ENCODE results near the gene RNASE13. TPM values are rescaled to one million over a fixed set of nuclear protein-coding genes. Genes with fewer than 3 reads are reported as not detected.

Gene RNASE13
- total and polyA plus RNA-seq, 2 experiments from 2014 or later: not detected

DNA sequence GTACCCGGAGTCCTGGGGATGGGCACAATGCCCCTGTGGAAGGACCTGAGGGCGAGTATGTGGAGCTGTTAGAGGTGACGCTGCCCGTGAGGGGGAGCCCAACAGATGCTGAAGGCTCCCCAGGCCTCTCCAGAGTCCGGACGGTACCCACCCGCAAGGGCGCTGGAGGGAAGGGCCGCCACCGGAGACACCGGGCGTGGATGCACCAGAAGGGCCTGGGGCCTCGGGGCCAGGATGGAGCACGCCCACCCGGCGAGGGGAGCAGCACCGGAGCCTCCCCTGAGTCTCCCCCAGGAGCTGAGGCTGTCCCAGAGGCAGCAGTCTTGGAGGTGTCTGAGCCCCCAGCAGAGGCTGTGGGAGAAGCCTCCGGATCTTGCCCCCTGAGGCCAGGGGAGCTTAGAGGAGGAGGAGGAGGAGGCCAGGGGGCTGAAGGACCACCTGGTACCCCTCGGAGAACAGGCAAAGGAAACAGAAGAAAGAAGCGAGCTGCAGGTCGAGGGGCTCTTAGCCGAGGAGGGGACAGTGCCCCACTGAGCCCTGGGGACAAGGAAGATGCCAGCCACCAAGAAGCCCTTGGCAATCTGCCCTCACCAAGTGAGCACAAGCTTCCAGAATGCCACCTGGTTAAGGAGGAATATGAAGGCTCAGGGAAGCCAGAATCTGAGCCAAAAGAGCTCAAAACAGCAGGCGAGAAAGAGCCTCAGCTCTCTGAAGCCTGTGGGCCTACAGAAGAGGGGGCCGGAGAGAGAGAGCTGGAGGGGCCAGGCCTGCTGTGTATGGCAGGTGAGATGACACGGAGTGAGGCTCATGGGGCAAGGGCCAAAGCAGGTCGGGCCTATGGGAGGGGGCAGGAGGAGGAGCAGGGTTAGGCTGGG lies 40.0 kb upstream of the RNASE13 start:
- H3K36me3 ChIP-seq (ENCODE audit: low read depth): peaks cover 33% of the 10 kb centered on the region
- peaks cover 16% of the 10 kb centered on the region for H3K4me1 ChIP-seq (ENCODE audit: insufficient read depth)
- no peak overlapping the region for H2AFZ ChIP-seq
- in situ Hi-C loops (cut with MboI): no loop called here
- TF ChIP-seq EZH2 (IDR thresholded peaks at IDR 0.05; ENCODE audit: insufficient read depth, poor library complexity, severe bottlenecking): no peak
- TF ChIP-seq EZH2phosphoT487 (IDR thresholded peaks at IDR 0.05; ENCODE audit: insufficient read depth, low read depth): no peak
- H3K4me2 ChIP-seq (ENCODE audit: unreplicated experiment): no peak overlapping the region
- H3K4me3 ChIP-seq: no peak overlapping the region
- 89 to 90% methylated on average over 26 of the region's 26 CpGs for WGBS, 2 experiments (ENCODE audit: low coverage in 1 of 2, low lambda C conversion rate in 2 of 2, missing lambda C conversion rate in 2 of 2)
- no peaks in the 10 kb centered on the region for H3K9me3 ChIP-seq (ENCODE audit: low read depth)
- H3K9ac ChIP-seq: no peak overlapping the region
- peaks cover 41% of the 10 kb centered on the region for H3K79me2 ChIP-seq (ENCODE audit: insufficient read depth)
- no peaks in the 10 kb centered on the region for H3K27me3 ChIP-seq (replicated peaks; ENCODE audit: insufficient read depth)
- H4K20me1 ChIP-seq (ENCODE audit: insufficient read depth): no peaks in the 10 kb centered on the region
- H3K27ac ChIP-seq: no peak overlapping the region
- H3F3A ChIP-seq (ENCODE audit: insufficient read depth): peaks cover 28% of the 10 kb centered on the region
- DNase-seq: no peak
- H3K9me2 ChIP-seq (ENCODE audit: insufficient read depth): no peaks in the 10 kb centered on the region

- no peak for TF ChIP-seq EZH2phosphoT487 (IDR thresholded peaks at IDR 0.05; ENCODE audit: insufficient read depth, low read depth)
- no peak for TF ChIP-seq EZH2 (IDR thresholded peaks at IDR 0.05; ENCODE audit: insufficient read depth, poor library complexity, severe bottlenecking)
- 92 to 93% methylated on average over 9 of the region's 9 CpGs for WGBS, 2 experiments (ENCODE audit: low coverage in 1 of 2, low lambda C conversion rate in 2 of 2, missing lambda C conversion rate in 2 of 2)
- H3K79me2 ChIP-seq (ENCODE audit: insufficient read depth): peaks cover 41% of the 10 kb centered on the region
- no peak overlapping the region for H3K4me3 ChIP-seq
- H3K36me3 ChIP-seq (ENCODE audit: low read depth): peaks cover 27% of the 10 kb centered on the region
- H4K20me1 ChIP-seq (ENCODE audit: insufficient read depth): no peaks in the 10 kb centered on the region
- in situ Hi-C loops (cut with MboI): no loop called here
- no peaks in the 10 kb centered on the region for H3K9me2 ChIP-seq (ENCODE audit: insufficient read depth)
- no peak overlapping the region for H3K9ac ChIP-seq
- H3K27me3 ChIP-seq (replicated peaks; ENCODE audit: insufficient read depth): no peaks in the 10 kb centered on the region
- H3F3A ChIP-seq (ENCODE audit: insufficient read depth): peaks cover 28% of the 10 kb centered on the region
- no peak overlapping the region for H3K4me2 ChIP-seq (ENCODE audit: unreplicated experiment)
- no peak for DNase-seq
- 0 out of 2 replicates have a peak overlapping the region, but pooled peaks have one; percentile 100 for H3K27ac ChIP-seq
- no peaks in the 10 kb centered on the region for H3K9me3 ChIP-seq (ENCODE audit: low read depth)
- H3K4me1 ChIP-seq (ENCODE audit: insufficient read depth): peaks cover 19% of the 10 kb centered on the region
- no peak overlapping the region for H2AFZ ChIP-seq
Observed at GRCh38 chr14:21073921-21074320, 39.3 kb upstream of the RNASE13 start.

- Histone ChIP-seq H2AFZ (no peak overlapping the region), H3K9ac (peak overlapping the region; percentile 96), H3K4me2 (ENCODE audit: unreplicated experiment) (peak overlapping the region; percentile 99), H3K9me3 (ENCODE audit: low read depth) (no peaks in the 10 kb centered on the region), H3K4me1 (ENCODE audit: insufficient read depth) (peaks cover 26% of the 10 kb centered on the region), H4K20me1 (ENCODE audit: insufficient read depth) (no peaks in the 10 kb centered on the region), H3K4me3 (peak overlapping the region; percentile 87), H3K36me3 (ENCODE audit: low read depth) (peaks cover 20% of the 10 kb centered on the region), H3K9me2 (ENCODE audit: insufficient read depth) (no peaks in the 10 kb centered on the region), H3K27me3 (replicated peaks; ENCODE audit: insufficient read depth) (no peaks in the 10 kb centered on the region), H3F3A (ENCODE audit: insufficient read depth) (peaks cover 28% of the 10 kb centered on the region), H3K27ac (peak overlapping the region; percentile 100), H3K79me2 (ENCODE audit: insufficient read depth) (peaks cover 41% of the 10 kb centered on the region)
- TF ChIP-seq EZH2 (IDR thresholded peaks at IDR 0.05; ENCODE audit: insufficient read depth, poor library complexity, severe bottlenecking) (no peak), EZH2phosphoT487 (IDR thresholded peaks at IDR 0.05; ENCODE audit: insufficient read depth, low read depth) (no peak)
- no peak for DNase-seq
- WGBS, 2 experiments (ENCODE audit: low coverage in 1 of 2, low lambda C conversion rate in 2 of 2, missing lambda C conversion rate in 2 of 2): 91 to 94% methylated on average over 9 of the region's 9 CpGs
- in situ Hi-C loops (cut with MboI): no loop called here
Observed at GRCh38 chr14:21072781-21073339, 38.3 kb upstream of the RNASE13 start.

DNA sequence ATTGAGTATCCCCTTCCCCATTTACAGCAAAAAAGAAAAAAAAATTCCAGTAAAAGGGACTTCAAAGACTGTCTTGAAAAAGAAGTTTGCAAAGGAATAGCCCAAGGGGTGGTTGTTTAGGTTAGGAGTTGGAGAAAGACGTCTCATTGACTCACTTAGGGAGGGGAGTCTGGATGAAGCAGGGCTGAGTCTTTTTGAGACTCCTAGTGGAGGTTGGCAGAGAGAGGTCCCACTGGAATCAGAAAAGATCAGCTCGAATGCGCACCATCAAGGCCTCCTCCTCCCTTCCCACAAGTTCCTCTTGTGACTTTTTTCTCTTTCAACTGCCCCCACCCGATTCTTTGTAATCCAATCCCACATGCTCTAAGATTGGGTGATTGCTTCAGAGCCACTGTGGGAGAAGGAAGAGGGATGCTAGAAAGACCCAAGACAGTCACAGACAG lies 37.4 kb upstream of the RNASE13 start:
- Histone ChIP-seq H3K9me3 (ENCODE audit: low read depth) (no peaks in the 10 kb centered on the region), H4K20me1 (ENCODE audit: insufficient read depth) (no peaks in the 10 kb centered on the region), H3K27ac (peak overlapping the region; percentile 100), H3K4me1 (ENCODE audit: insufficient read depth) (peaks cover 26% of the 10 kb centered on the region), H3K79me2 (ENCODE audit: insufficient read depth) (peaks cover 41% of the 10 kb centered on the region), H3F3A (ENCODE audit: insufficient read depth) (peaks cover 28% of the 10 kb centered on the region), H3K36me3 (ENCODE audit: low read depth) (peaks cover 14% of the 10 kb centered on the region; the same call in 1 of the 2 replicates), H2AFZ (peak overlapping the region; percentile 76), H3K27me3 (replicated peaks; ENCODE audit: insufficient read depth) (no peaks in the 10 kb centered on the region), H3K9me2 (ENCODE audit: insufficient read depth) (no peaks in the 10 kb centered on the region), H3K9ac (peak overlapping the region; percentile 96), H3K4me3 (peak overlapping the region; percentile 87), H3K4me2 (ENCODE audit: unreplicated experiment) (peak overlapping the region; percentile 99)
- in situ Hi-C loops (cut with MboI): no loop called here
- WGBS, 2 experiments (ENCODE audit: low coverage in 1 of 2, low lambda C conversion rate in 2 of 2, missing lambda C conversion rate in 2 of 2): 0 to 1% methylated on average over 4 of the region's 4 CpGs
- peak; percentile 93 for DNase-seq
- no peak for TF ChIP-seq EZH2 (IDR thresholded peaks at IDR 0.05; ENCODE audit: insufficient read depth, poor library complexity, severe bottlenecking)
- TF ChIP-seq EZH2phosphoT487 (IDR thresholded peaks at IDR 0.05; ENCODE audit: insufficient read depth, low read depth): no peak

Measured in GM23248 (cell line).